Measurements from ENCODE around the gene TUBA4A. TPM values are rescaled to one million over a fixed set of nuclear protein-coding genes. Genes with fewer than 3 reads are reported as not detected.
A peak's percentile ranks its signal among the peaks of the same experiment; 100 is the strongest.

TUBA4A gene
- total RNA-seq, 1 experiment from 2014 or later = 40.8 TPM

- TF ChIP-seq MAX (CRISPR knock-in tag; IDR thresholded peaks at IDR 0.05) (peak; percentile 59), ZMAT4 (CRISPR knock-in tag; IDR thresholded peaks at IDR 0.05) (no peak), IRF1 (CRISPR knock-in tag; IDR thresholded peaks at IDR 0.05) (no peak), ZNF425 (CRISPR knock-in tag; conservative IDR thresholded peaks at IDR 0.05) (no peak), ZNF396 (CRISPR knock-in tag; IDR thresholded peaks at IDR 0.05; ENCODE audit: borderline replicate concordance) (no peak), FOXK1 (CRISPR knock-in tag; IDR thresholded peaks at IDR 0.05) (peak; percentile 70), SMAD3 (CRISPR knock-in tag; IDR thresholded peaks at IDR 0.05; ENCODE audit: borderline replicate concordance) (peak; percentile 44; the same call in 1 of the 2 replicates), NFYB (CRISPR knock-in tag; conservative IDR thresholded peaks at IDR 0.05; ENCODE audit: low read depth) (no peak), ZBTB21 (CRISPR knock-in tag; IDR thresholded peaks at IDR 0.05; ENCODE audit: borderline replicate concordance) (0 out of 2 replicates have a peak, but pooled peaks have one; percentile 15)
These were observed 47.2 kb downstream of the TUBA4A start, which contains the start of gene ZFAND2B (continued) for GRCh38 chr2:219206328-219207133.

GRCh38 chr2:219205981-219206327 is 47.8 kb downstream of the TUBA4A start:
- Mint-ChIP-seq H3K4me3 (peak overlapping the region; percentile 74), H3K36me3 (peaks cover 25% of the 10 kb centered on the region), H3K4me1 (peaks cover 6% of the 10 kb centered on the region), H3K27ac (peak overlapping the region; percentile 91), H3K9me3 (peaks cover 8% of the 10 kb centered on the region), H3K27me3 (ENCODE audit: low read depth) (peaks cover 15% of the 10 kb centered on the region)
- DNase-seq (ENCODE audit: low spot score) (no peak), ATAC-seq (no peak)
- ChIA-PET CTCF (interaction anchor here (0.9 to 2.0 kb wide), 12 partner anchors 8 to 324 kb away, joined by 3 to 11 read pairs (median 6); partner anchors contain the start of genes CNPPD1, GLB1L and STK16), POLR2A (interaction anchor here (0.7 to 2.0 kb wide), 8 partner anchors 11 to 47 kb away, joined by 3 to 16 read pairs (median 6); partner anchors contain the start of genes ABCB6, ANKZF1, ATG9A and CNPPD1)
- TF ChIP-seq EMX1 (CRISPR knock-in tag; IDR thresholded peaks at IDR 0.05) (no peak), ERG (CRISPR knock-in tag; IDR thresholded peaks at IDR 0.05) (no peak), NR1H2 (CRISPR knock-in tag; IDR thresholded peaks at IDR 0.05) (no peak), E2F1 (CRISPR knock-in tag; IDR thresholded peaks at IDR 0.05) (no peak), FOXP1 (CRISPR knock-in tag; IDR thresholded peaks at IDR 0.05; ENCODE audit: borderline replicate concordance) (no peak), CREB1 (CRISPR knock-in tag; IDR thresholded peaks at IDR 0.05) (no peak), ZNF532 (CRISPR knock-in tag; IDR thresholded peaks at IDR 0.05; ENCODE audit: borderline replicate concordance) (no peak), ZNF263 (CRISPR knock-in tag; IDR thresholded peaks at IDR 0.05; ENCODE audit: low read depth) (no peak), USF2 (CRISPR knock-in tag; IDR thresholded peaks at IDR 0.05) (no peak), OVOL2 (CRISPR knock-in tag; IDR thresholded peaks at IDR 0.05; ENCODE audit: borderline replicate concordance) (no peak), PRRX2 (CRISPR knock-in tag; IDR thresholded peaks at IDR 0.05) (no peak), CTCF (IDR thresholded peaks at IDR 0.05) (no peak)

Data from WTC11 (cell line).